UCSD-AML1 (cell line): ENCODE results near the gene ABHD4.
"Not testable (repeated sequence)": the region's sequence is repeated elsewhere in the genome, so short reads cannot be mapped to it uniquely, and the experiment has no call there.

Experiments
- DNase-seq: peaks from one replicate; lab custom pipeline; 2025; ENCODE audit not compliant: unreplicated experiment; lab: John Stamatoyannopoulos, UW

ABHD4 gene

DNA sequence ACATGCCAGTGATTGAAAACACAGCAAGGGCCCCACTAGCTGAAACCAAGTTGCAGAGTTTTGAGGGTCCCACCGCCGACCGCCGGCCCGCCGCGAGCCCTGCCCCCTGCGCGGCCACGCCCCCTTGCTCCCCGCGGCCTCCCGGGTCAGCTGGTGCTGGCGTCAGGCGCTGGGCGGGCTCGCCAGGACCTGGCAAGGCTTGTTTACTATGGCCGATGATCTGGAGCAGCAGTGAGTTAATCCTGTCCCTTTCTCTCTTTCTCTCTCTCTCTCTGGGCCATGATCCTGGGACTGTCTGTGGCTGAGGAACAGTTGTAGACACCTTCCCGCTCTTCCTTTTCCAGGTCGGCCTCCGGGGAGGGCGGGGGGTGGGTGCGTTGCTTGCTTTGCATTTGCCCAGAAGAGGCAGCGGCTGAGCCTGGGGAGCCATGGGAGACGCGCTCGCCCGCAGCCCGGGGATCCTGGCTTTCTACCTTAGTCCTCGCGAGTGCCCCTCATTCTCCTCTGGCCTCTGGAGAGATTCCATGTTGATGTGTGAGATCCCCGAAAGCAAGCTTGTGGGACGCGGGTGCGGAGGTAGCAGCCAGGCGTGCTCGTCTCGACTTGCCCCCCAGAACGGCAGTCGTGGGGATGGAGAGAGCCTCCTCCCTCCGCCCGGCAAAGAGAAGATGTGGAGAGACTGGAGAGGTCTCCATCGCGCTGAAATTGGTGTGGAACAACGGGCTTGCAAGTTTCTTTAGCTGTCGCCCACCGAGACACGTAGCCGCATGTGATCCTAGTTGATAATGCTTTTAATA lies at the start of gene ABHD4:
Gene ABHD4, plus strand, starts transcription at position 202 of the 797 bp plus-strand sequence. Its CDS starts 7 bp downstream, at position 209.
- DNase-seq = peak; percentile 75

DNA sequence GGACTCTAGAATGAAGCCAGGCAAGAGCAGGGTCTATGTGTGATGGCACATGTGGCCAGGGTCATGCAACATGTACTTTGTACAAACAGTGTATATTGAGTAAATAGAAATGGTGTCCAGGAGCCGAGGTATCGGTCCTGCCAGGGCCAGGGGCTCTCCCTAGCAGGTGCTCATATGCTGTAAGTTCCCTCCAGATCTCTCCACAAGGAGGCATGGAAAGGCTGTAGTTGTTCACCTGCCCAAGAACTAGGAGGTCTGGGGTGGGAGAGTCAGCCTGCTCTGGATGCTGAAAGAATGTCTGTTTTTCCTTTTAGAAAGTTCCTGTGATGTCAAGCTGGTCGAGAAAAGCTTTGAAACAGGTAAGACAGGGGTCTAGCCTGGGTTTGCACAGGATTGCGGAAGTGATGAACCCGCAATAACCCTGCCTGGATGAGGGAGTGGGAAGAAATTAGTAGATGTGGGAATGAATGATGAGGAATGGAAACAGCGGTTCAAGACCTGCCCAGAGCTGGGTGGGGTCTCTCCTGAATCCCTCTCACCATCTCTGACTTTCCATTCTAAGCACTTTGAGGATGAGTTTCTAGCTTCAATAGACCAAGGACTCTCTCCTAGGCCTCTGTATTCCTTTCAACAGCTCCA lies 48.7 kb upstream of the ABHD4 start:
- no peak for DNase-seq

- DNase-seq = no peak
These were observed 48.0 kb upstream of the ABHD4 start for GRCh38 chr14:22549981-22550673.

- no peak for DNase-seq
These were observed 46.5 kb upstream of the ABHD4 start for GRCh38 chr14:22551605-22551997.

DNA sequence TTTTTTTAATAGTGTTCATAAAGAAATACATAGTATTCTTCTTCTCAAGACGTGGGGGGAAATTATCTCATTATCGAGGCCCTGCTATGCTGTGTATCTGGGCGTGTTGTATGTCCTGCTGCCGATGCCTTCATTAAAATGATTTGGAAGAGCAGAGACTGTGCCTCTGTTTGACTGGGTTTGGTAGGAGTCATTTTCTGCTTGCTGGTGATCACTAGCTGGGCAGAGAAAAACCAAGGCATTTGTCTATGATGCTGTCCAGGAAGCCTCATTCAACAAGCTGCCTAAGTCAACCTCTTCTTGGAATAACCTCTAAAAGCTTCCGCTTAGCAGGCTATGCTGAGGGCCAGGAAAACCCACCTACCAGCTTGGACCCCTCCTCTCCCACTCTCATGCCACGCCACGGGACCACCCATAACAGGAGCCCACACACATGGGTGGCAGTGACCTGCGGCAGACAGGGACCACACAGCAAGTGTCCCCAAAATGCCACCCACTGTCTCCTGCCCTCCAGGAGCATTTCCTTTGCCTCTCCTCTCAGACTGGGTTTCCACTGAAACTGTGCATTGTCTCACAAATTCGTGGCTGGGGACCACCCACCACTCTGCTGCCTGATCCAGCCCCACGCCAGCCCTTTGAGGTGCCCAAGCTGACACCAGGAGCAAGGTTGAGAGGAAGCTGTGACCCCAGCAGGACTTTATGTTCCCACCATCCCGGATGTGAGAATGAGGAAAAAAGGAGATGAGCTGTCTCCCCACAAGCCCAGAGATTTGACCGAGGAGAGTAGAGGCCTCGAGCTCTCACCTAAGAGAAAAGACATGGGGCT lies 45.9 kb upstream of the ABHD4 start:
- DNase-seq = no peak

DNA sequence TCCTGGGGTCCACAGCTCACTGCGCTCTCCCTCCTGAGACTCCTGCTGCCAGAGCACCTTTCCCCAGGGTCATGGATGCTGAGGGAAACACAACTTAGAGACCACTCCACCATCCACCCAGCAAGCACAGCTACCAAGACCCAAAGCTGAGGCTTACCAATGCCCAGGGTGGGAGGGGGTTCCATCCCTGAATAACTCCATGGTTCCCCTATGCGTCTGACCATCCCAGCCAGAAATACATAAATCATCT lies 45.3 kb upstream of the ABHD4 start:
- no peak for DNase-seq

GRCh38 chr14:22553445-22553844 lies 44.7 kb upstream of the ABHD4 start:
- DNase-seq = no peak

GRCh38 chr14:22553861-22554497 lies 44.1 kb upstream of the ABHD4 start:
- DNase-seq = not testable (repeated sequence)

GRCh38 chr14:22554498-22555383 lies 43.4 kb upstream of the ABHD4 start:
- DNase-seq = no peak

- DNase-seq = no peak
These were observed 42.6 kb upstream of the ABHD4 start for GRCh38 chr14:22555384-22556011.

DNA sequence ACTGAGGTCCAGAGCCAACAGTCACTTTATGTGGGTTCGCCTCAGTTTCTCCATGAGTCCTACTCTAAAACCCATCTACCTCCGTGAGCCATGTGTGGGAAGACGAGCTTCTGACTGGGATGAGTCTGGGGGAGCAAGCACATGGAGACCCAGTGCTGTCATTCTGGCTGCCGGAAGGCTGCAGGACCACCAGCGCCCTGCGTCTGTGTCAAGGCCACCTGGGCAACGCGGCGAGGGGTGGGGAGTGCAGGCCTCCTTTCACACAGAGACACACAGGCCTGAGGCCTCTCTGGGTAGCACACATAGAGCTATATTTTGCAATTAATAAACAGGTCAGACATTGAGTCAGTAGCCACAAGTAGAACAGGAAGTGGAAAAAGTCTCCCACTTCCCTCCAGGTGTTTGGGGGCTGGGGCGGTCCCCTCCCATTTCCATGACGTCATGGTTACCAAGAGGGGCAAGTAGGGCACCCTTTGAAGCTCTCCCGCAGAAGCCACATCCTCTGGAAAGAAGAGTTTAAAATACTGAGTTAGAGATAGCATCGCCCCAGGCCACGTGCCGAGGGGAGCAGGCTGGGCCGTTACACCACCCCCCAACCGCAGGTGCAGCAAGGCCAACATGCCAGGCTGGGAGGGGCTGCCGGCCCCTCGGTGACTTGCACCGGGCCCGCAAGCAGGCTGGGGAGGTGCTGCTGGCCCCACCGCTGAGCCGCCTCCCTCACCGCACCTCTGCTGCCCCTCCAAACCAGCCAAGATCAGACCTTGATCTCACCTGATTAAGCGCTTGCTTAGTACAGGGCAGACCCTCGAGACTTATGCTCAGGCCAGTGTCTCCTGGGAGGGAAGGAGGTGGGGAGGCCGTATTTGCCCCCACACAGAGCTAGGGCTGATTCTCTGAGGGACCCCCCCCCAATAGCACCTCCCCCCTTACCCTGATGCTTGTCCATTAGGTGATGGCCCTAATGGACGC lies 41.8 kb upstream of the ABHD4 start:
- DNase-seq = peak; percentile 94

DNA sequence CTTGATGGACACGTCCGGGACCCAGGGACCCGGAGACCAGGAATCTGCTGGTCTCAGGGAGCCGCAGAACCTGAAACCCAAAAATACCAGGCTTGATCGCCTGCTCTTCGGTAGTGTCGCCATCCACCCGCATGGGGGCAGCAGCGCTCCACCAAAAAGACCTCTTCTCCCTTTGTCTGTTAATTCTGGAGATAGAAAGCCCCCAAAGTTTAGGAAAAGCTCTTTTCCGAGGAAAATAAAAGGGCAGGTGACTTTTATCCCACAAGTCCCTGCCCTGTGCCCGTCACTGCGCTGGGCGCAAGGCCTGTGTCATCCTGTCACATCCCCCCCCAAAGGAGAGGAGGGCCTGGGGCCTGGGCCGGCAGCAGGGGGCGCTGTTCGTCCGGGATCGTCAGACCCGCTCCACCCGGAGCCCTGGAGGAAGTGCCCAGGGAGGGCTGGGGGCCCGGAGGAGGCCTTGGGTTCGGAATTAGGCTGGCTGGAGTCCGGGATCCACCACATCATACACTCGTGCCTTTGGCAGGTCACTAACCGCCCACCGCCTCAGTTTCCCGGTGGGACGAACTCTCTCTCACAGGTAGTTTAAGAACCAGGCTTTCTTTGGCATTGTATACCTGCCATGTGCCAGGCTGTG lies 41.0 kb upstream of the ABHD4 start:
- peak; percentile 92 for DNase-seq

- DNase-seq = no peak
These were observed 40.3 kb upstream of the ABHD4 start for GRCh38 chr14:22557846-22558220.

GRCh38 chr14:22558221-22558913 lies 39.7 kb upstream of the ABHD4 start:
- peak; percentile 64 for DNase-seq

DNA sequence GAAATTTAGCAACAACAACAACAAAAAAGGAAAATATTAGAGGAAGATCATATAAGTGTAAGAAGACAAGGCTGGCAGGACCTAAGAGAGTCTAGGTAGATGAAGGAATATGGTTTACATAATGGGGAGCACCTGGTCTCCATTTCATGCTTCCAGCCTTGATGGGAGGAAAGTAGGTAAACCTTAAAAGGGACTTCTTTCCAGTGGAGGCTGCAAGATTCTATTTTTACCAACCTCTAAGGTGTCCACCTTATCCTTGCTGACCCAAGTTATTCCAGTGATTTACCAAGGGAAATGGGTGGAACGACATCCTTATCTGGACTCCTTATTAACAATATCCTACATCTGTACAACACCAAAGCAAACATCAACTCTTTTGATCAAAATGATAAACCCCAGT lies 39.1 kb upstream of the ABHD4 start:
- DNase-seq = no peak

DNA sequence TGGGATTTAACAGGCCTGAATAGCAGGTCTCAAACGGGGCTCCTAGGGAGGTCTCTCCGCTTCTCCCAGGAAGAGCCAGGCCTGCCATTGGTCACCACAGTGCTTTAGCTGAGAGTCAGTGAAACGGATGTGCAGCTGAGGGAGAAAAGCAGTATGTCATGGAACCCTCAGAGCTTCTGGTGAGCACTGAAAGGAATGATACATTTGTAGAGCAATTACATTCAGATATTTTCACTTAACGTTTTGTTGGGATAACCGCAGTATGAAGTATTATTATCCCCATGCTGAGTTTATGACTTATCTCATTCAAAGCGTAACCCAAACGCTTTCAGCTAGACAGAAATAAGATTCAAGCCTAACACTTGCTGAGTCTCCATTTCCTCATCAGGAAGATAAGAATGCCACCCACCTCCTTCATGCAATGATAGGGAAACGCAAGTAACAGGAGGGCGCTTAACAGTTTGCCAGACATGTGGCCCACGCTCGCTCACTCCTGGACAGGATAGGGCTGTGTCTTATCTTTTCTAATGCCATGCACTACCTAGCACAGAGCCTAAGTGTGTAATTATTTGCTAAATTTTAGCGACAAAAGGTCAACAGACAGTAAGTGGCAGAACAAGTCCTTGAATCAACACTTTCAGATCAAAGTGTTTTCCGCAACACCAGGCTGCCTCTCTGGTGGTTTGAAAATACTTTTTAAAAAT lies 37.3 kb upstream of the ABHD4 start:
- DNase-seq = peak; percentile 45

- DNase-seq = no peak
These were observed 36.8 kb upstream of the ABHD4 start for GRCh38 chr14:22561366-22561660.
